NCI-H82 (cell line): ENCODE results near the gene TMEM8B.

Source experiments
- DNase-seq: peaks from one replicate; lab custom pipeline; 2025; lab: John Stamatoyannopoulos, UW

Gene TMEM8B, protein sequence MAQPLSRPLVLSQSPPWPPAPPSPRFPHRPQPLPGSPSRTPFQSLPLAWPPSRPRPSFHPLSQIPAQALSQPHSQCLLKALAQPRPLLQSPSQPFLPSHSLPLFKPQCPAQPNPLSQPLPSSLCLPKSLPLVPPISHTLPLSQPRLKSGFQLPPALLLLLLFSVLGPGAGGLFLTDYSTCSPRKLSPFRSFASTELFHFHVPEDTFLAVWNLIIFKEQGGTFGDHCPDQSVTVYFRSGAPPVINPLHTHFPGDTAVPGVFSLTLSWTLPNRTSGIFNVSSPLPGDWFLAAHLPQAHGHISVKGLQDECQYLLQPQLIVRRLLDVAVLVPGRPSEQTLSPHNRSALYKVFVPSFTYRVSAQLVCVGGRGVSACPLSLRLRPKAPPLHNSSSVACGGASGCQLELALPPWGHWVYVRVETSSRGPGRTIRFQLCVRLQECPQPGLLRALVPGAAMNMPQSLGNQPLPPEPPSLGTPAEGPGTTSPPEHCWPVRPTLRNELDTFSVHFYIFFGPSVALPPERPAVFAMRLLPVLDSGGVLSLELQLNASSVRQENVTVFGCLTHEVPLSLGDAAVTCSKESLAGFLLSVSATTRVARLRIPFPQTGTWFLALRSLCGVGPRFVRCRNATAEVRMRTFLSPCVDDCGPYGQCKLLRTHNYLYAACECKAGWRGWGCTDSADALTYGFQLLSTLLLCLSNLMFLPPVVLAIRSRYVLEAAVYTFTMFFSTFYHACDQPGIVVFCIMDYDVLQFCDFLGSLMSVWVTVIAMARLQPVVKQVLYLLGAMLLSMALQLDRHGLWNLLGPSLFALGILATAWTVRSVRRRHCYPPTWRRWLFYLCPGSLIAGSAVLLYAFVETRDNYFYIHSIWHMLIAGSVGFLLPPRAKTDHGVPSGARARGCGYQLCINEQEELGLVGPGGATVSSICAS

DNA sequence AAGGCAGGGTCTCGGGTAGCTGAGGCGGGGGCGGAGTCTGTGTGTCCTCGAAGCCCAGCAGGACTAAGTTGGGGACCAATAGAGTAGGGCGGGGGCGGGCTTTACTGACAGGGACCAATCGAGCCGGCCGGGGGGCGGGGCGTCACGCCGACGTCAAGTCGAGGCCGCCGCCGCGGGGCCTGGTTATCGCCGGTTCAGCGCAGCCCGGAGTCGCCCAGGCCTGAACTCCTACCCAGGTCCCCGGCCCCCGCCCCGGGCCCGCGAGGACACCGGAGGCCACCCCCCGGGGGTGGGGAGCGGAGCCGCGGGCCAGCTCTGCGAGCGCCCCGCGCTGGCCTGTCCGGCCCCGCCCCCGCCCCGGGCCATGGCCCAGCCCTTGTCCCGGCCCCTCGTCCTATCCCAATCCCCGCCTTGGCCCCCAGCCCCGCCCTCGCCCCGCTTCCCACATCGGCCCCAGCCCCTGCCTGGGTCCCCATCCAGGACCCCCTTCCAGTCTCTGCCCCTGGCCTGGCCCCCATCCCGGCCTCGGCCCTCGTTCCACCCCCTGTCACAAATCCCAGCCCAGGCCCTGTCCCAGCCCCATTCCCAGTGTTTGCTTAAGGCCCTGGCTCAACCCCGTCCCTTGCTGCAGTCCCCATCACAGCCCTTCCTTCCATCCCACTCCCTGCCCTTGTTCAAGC, at the start of gene TMEM8B:
TSS of gene TMEM8B (plus strand) at position 145 of the 680 bp plus-strand sequence. CDS start at position 365, 220 bp downstream.
- peak; percentile 95 for DNase-seq

DNA sequence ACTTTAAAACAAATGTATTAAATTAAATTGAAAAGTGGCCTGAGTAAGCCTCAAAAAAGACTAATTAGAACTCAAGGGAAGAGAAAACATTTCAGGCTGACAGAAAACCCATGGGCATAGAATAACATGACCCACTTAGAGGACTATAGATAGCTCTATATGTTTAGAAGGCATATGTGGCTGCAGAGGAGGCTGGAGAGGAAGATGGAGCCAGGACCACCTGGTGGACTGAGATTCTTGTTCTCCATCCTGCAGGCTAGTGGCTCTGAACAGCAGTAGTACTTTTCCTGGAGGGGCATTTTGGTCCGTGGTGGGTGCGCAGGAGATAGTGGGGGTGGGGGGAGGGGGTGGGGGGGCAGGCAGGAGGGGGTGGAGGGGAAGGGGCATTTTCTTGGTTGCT, 48.0 kb upstream of the TMEM8B start:
- no peak for DNase-seq

DNA sequence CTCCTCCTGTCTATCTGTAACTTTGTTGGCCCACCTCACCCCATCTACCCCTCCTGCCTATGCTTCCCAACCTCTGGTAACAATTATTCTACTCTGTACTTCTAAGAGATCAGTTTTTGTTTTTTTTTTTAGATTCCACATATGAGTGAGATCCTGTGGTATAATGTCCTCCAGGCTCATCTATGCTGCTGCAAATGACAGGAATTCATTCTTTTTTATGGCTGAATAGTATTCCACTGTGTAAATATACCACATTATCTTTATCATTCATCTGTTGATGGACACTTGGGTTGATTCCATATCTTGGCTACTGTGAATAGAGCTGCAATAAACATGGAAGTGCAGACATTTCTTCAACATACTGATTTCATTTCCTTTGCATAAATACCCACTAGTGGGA, 45.6 kb upstream of the TMEM8B start:
- DNase-seq = no peak

DNA sequence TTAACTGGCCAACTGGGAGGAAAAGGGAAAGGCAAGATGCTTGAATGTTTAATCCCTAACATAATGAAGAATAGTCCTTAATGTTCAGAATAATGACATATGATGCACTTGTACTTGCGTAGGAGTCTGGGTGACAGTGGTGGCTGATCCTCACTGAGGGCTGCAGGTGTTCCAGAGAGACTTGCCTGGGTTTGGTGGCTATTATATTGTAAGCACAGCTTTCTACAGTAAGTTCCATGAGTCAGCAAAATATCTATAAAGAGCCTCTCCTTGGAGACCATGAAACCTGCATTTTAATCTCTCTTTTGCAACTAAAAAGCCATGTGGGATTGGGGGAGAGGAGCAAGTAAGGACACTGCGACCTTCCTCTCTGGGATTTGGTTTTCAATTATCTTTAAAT, 39.5 kb upstream of the TMEM8B start:
- DNase-seq = peak; percentile 7

DNA sequence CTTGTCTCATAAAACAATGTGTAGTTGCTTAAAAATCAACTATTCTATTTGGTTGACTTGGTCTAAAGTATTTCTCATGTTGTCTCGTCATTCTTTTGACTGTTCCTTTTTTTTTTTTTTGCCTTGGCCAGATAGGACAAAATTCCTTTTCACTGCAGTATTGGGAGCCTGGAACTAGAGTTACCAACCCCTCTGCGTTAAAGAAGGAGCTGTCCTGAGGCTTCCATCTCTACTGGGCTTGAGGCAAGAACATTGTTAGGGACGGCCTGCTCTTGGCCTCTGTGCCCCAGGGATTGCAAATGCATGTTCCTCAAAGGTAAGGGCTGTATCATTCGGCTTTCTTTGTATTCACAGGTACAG, 39.0 kb upstream of the TMEM8B start:
- DNase-seq = no peak

DNA sequence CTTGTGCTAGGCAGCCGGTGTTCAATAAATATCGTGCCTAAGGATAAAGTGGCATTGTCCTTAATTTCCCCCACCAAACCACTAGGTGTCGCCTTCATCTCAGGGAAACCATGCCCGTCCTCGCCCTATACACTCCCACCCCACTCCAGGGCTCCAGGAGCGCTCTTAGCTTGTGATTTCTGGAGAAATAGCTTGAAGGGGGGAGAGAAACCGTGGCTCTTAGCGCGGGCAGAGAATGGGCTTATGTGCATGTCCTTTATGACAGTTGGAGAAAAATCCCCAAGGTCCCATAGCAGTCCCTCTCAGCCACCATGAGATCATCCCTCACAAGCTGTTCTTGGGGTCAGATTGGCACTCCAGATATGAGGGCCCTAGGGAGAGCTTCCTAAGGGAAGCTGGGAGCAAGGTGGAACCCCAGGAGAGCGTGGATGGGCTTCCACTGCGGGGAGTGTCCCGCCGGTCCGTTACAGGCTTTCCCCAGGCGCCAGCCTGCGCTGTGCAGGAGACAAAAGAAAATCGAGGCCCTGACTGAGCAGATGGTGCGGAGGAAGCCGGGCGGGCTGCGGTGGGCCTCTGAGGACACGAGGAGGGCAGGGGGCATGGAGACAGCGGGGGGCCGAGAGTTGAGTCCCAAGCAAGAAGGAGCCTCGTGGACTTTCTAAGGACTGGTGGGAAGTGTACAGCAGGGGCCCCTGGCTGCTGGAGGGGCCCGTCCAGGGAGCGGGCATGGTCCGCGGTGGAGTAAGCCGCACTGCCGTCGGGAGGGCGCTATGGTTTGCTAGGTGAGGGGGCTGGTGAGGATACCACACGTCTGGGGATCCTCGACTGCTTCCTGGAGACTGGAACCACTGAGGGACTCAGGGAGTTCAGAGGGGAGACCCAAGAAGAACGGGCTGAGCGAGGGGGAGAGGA, 38.4 kb upstream of the TMEM8B start:
- peak; percentile 93 for DNase-seq

DNA sequence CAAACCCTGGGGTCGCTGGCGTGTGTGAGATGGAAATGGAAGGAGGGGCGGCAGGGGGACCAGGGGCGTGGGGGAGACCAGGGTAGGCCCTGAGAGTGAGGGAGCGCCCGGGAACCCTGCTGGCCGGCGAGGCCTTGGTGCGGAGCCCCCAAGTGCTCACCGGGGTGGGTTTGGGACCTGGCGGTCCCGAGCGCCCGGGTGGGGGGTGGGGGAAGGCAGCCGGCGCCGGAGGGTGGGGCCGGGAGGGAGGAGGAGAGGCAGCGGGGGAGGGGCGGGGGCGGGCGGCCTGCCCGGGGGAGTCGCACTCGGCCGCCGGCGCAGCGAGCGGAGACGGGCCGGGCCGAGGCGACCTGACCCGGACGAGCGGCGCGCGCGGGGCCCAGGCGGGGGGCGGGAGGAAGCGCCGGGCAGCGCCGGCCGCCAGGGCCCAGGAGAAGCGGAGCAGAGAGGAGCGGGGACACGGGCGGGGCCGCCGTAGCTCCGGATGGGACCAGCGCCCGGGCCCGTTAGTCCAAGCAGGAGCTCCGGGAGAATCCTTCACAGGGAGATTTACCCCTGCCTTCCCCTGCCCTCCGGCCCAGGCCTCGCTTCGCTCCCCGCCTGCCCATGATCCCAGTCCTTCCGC, 37.6 kb upstream of the TMEM8B start, which contains the start of gene NPR2:
TSS of gene NPR2 (plus strand) at position 295 of the 625 bp plus-strand sequence. CDS start 818 bp downstream, outside the sequence.
- peak; percentile 68 for DNase-seq

DNA sequence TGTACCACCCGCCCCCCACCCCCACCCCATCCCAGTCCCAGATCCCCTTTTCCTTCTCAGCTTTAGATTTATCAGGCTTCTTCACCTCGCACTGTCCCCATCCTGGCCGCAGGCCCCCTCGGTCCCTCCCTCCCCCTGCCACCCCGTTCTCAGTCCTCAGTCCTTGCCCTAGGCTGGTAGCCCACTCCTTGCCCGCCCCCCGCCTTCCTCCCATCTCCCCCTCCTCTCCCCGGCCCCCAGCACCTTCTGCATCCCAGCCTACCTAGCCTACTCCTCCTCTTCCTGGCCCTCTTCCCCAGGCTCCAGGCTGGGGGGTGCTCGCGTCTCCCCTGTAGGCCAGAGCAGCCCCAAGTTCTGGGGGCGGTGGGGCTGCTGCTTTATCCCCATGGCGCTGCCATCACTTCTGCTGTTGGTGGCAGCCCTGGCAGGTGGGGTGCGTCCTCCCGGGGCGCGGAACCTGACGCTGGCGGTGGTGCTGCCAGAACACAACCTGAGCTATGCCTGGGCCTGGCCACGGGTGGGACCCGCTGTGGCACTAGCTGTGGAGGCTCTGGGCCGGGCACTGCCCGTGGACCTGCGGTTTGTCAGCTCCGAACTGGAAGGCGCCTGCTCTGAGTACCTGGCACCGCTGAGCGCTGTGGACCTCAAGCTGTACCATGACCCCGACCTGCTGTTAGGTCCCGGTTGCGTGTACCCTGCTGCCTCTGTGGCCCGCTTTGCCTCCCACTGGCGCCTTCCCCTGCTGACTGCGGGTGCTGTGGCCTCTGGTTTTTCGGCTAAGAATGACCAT, 36.8 kb upstream of the TMEM8B start:
- DNase-seq = no peak

DNA sequence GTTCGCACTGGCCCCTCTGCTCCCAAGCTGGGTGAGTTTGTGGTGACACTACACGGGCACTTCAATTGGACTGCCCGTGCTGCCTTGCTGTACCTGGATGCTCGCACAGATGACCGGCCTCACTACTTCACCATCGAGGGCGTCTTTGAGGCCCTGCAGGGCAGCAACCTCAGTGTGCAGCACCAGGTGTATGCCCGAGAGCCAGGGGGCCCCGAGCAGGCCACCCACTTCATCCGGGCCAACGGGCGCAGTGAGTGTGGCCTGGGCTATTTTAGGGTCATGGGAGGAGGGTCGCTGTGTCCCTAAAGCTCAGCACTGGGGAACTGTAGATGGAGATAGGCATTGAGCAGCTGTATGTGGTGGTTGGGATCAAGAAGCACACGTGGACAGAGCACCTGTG, 36.2 kb upstream of the TMEM8B start:
- no peak for DNase-seq

DNA sequence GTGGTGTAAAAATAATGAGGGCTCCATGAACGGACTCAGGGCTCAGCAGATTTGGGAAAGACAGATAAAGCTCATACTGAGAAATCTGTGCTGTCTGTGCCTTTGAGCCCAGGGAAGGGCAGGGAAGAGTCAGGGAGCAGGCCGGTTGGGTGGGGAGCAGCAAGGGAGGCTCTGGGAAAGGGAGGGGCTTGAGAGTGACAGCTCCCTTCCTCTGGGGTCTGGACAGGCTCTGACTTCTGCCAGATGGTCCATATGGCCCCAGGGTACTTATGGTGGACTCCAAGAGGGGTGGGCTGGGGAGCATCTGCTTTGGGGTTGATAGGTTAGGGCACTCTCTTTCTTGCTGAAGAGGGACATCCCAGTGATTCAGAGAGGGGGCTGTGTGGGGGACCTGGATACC, 35.6 kb upstream of the TMEM8B start:
- DNase-seq = peak; percentile 80

DNA sequence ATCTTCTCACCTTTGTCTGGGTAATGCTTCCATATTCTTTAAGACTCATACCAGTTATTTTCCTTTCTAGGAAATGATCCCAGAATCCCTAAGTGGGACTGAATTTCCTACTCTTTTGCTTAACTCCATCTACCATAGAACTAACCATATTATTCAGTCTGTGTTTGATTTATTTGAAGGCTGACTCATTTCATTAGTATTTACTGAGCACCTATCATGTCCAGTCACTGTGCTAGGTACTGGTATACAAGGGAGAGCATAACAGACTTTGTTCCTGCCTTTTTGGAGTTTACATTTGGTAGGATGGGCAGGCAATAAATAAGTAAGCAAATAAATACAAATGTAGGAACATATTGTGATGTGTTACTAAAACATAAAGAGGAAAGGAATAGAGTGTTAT, 33.3 kb upstream of the TMEM8B start:
- no peak for DNase-seq

DNA sequence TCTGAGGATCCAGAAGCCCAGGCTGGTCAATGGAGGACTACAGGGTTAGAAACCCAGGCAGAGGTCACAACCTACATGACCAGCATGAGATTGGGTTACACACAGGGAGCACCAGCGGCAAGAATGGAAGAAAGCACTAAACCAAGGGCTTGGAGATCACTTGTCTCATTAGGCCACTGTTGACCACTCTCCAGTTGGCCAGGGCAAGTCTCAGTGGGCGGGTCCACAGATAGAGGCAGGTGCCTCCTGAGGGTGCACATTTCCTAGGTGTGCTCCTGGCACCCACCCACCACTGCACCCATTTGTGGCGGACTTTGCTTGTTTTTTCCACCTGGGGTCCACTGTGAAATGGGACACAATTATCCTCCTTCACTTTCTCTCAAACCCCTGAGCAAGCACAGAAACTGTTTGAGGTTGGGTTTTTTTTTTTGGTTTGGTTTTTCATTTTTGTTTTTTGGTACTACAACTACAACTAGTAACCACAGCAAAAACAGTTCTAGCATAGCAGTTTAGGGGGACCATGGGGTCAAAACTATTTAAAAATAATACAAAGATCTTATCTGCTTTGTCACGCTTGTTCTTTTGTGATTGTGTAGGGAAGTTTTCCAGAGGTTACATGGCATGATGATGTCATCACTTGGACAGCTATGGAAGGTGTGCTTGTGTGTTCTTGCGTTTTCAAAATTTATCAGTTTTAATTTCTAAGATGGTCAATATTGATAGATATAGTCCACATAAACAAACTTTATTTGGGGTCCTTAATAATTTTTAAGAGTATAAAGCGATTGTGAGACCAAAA, 31.5 kb upstream of the TMEM8B start:
- DNase-seq = no peak

DNA sequence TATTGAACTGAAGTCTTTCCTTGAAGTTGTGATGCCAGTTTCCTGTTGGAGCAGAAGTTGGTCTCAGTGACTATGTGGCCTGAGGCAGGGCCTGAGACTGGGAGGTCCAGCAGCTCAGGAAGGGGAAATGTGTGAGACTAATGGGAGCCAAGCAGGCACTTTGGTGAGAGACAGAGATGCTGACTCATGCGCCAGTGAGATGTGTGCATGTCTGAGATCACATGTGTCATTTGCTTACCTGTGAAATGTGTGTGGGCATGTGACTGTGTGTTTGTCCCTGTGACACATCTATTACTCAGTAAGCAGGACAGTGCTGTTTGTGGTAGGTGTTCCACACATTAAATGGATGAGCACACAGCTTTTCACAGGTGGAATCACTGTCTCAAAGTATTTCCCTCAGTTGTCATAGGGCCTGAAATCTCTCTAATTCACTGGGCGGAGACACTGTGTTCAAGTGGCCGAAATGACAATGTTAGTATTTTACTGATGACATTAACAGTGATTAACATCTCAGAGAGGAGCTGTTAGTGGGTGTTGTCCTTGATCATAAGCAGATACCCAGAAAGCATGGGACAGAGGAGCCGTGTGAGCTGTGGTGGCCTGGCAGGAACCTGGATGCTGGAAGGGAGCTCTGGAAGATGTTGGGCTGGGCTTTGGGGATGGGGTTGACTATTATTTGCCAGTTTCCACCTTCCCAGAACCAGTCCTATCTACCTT, 30.2 kb upstream of the TMEM8B start:
- no peak for DNase-seq

DNA sequence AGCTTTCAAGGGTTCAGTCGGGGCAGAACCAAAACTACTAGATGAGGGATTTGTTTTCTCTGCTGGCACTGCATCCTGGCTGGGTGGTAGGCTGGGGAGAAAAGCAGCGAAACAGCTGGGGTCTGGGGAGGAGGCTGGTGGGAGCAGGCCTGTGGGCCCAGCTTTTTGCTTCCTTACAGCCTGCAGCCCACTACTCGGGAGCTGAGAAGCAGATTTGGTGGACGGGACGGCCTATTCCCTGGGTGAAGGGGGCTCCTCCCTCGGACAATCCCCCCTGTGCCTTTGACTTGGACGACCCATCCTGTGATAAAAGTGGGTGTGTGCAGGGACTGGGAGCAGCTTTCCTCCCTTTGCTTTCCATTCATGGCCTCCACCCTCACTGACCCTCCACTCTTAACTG, 28.5 kb upstream of the TMEM8B start:
- no peak for DNase-seq

DNA sequence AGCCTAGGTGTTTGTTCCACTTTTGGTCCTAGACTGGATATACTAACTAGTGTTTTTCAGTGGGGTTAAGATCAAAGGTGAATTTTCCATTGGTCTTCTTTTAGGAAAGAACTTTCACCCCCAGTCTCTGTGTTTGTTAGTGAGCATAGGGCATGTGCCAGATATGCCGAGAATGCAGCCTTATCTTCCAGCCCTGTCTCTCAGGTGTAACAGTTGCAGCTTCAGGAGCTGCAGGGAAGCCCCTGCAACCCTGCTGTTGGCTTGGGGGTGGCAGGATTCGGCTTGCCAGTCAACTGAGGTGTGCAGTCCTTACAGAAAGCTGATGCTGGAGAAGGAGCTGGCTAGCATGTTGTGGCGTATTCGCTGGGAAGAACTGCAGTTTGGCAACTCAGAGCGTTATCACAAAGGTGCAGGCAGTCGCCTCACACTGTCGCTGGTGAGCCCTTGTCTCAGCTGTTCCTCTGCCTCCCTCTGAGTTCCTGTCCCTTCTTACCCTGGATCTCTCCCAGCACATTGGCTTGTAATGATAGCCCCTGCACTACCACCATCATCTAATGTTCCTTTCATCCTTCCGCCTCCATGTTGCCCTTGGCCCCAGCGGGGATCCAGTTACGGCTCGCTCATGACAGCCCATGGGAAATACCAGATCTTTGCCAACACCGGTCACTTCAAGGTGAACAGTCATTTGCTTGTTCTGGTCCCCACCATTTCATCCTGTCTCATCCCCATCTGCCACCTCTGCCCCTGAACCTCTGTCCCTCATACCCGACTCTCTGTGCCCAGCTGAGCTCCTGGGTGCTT, 27.5 kb upstream of the TMEM8B start:
- no peak for DNase-seq

DNA sequence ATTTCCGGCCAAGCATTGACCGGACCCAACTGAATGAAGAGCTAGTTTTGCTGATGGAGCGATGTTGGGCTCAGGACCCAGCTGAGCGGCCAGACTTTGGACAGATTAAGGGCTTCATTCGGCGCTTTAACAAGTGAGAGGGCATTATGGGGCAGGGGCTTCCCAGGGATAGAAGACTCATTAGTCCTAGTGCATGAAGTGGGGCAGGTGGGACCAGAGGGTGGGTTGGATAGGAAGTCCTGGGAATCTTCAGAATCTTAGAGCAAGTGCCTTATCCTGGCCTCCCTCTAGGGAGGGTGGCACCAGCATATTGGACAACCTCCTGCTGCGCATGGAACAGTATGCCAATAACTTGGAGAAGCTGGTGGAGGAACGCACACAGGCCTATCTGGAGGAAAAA, 22.9 kb upstream of the TMEM8B start:
- no peak for DNase-seq

DNA sequence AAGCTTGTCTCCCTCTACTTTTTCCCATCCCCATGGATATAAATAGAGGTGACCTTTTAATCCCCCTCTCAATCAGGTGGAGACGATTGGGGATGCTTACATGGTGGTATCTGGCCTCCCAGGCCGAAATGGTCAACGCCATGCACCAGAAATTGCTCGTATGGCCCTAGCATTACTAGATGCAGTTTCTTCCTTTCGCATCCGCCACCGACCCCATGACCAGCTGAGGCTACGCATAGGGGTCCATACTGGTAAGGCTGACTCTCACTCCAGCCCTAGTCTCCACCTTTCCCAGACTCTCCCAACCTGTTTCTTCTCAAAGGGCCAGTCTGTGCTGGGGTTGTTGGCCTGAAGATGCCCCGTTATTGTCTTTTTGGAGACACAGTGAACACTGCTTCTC, 20.6 kb upstream of the TMEM8B start:
- no peak for DNase-seq

DNA sequence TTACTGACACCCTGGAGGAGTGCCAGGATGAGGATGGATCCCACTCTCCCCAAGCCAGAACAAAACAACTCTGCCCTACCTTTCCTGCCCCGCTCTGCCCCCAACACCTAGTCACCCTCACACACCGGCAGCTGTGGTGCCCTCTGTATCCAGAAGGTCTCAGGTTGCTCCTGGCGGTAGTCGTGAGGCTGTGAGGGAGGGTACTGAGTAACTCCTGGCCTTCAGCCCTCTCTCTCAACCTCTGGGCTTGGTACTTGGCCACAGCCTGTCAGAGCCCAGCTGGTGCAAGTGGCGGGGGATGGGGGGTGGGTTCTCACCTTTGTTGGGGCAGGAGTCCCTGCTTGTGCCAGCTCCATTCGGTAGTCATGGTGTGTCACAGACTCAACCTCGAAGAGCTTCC, 18.9 kb upstream of the TMEM8B start:
- DNase-seq = no peak
